ENCODE results near the gene TTC7B.

Gene TTC7B

DNA sequence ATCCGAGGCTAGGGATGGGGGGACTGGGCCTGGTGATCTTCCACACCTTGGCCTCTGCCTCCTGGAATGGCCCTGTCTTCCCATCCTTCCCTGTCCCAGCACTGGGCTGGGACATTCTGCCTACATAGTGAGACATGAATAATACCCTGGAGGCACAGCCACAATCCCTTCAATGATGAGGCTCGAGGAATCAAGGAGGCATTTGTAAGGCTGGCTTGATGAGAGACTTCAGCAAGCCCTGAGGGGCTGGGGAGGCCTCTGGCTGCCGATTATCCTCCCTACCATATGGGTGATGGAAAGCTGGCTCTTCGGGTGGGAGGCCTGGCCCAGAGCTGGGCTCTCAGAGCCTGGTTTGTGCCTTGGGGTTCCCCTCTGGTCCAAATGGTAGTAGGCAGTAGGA is 326.9 kb downstream of the TTC7B start:
- ChIA-PET POLR2A (no interaction called here), CTCF (interaction anchor here (0.7 kb wide), 1 partner anchor 208 kb away, joined by 3 read pairs; no protein-coding TSS in a partner anchor)

DNA sequence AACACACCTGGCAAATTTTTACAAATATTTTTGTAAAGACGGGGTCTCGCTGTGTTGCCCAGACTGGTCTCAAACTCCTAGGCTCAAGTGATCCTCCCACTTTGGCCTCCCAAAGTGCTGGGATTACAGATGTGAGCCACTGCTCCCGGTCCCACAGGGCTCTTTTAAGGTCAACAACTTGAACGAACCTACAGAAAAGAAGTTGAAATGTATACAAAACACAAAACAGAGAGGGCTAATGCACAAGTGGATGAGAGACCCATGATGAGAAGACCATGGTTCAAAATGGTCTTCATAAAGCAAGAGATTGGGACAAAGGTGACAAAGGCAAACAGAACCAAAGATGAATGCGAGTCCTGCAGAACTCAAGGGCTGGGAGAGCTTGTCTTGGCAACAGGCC is 328.0 kb downstream of the TTC7B start:
- TF ChIP-seq, protein P1, sequence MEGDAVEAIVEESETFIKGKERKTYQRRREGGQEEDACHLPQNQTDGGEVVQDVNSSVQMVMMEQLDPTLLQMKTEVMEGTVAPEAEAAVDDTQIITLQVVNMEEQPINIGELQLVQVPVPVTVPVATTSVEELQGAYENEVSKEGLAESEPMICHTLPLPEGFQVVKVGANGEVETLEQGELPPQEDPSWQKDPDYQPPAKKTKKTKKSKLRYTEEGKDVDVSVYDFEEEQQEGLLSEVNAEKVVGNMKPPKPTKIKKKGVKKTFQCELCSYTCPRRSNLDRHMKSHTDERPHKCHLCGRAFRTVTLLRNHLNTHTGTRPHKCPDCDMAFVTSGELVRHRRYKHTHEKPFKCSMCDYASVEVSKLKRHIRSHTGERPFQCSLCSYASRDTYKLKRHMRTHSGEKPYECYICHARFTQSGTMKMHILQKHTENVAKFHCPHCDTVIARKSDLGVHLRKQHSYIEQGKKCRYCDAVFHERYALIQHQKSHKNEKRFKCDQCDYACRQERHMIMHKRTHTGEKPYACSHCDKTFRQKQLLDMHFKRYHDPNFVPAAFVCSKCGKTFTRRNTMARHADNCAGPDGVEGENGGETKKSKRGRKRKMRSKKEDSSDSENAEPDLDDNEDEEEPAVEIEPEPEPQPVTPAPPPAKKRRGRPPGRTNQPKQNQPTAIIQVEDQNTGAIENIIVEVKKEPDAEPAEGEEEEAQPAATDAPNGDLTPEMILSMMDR (IDR thresholded peaks at IDR 0.05; ENCODE audit: insufficient read depth, low read length, missing control alignments) = no peak
- no peak for DNase-seq (ENCODE audit: low read depth, low spot score)
- CTCF ChIA-PET = no interaction called here
- no peak overlapping the region for H3K4me3 ChIP-seq (ENCODE audit: low read depth, low read length)
- POLR2A ChIA-PET = no interaction called here

More for the DNA sequence above, 326.9 kb downstream of the TTC7B start:
- DNase-seq (ENCODE audit: low read depth, low spot score) = no peak
- TF ChIP-seq, protein P1 (IDR thresholded peaks at IDR 0.05; ENCODE audit: insufficient read depth, low read length, missing control alignments) = no peak
- no peak overlapping the region for H3K4me3 ChIP-seq (ENCODE audit: low read depth, low read length)

DNA sequence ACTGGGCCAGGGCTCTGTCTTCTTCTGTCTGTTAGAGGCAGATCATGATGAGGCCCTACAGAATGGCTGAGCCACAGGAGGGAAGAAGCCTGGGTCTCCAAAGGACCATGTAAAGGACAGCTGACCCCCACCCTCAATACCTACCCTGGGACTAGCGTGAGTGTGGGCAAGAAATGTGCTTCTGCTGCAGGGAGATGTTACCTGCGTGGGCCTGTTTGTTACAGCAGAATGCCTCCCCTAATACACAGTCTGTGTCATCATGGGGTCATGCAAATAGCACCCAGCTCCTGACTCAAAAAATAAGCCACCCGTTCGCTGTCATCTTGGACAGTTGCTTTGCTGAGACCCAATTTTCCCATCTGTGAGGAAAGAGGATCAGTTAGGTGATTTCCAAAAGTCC is 328.8 kb downstream of the TTC7B start:
- TF ChIP-seq, protein P1 (IDR thresholded peaks at IDR 0.05; ENCODE audit: insufficient read depth, low read length, missing control alignments) = no peak
- ChIA-PET CTCF (no interaction called here), POLR2A (no interaction called here)
- DNase-seq (ENCODE audit: low read depth, low spot score) = no peak
- H3K4me3 ChIP-seq (ENCODE audit: low read depth, low read length) = no peak overlapping the region

DNA sequence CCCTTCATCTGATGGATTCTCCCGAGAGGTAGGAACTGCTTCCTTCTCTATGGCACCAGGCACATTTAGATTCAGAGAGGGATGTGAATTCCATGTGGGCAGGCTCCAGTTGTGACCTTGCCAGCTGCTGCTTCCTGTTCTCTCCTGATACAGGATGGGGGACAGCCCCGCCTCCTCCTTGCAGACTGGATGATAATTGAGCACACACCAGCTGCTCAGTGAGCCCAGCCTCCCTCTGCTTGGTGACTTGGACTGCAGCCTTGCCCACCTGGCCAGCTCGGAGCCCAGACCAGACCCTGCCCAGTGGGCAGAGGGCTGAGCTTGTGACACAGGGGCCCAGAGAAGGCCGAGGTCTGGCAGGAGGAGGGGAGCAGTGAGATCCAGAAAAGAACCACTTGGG is 329.2 kb downstream of the TTC7B start:
- ChIA-PET POLR2A (no interaction called here), CTCF (interaction anchor here (1.1 kb wide), 1 partner anchor 9 kb away, joined by 3 read pairs; no protein-coding TSS in a partner anchor)
- H3K4me3 ChIP-seq (ENCODE audit: low read depth, low read length) = no peak overlapping the region
- DNase-seq (ENCODE audit: low read depth, low spot score) = no peak
- TF ChIP-seq, protein P1 (IDR thresholded peaks at IDR 0.05; ENCODE audit: insufficient read depth, low read length, missing control alignments) = no peak

DNA sequence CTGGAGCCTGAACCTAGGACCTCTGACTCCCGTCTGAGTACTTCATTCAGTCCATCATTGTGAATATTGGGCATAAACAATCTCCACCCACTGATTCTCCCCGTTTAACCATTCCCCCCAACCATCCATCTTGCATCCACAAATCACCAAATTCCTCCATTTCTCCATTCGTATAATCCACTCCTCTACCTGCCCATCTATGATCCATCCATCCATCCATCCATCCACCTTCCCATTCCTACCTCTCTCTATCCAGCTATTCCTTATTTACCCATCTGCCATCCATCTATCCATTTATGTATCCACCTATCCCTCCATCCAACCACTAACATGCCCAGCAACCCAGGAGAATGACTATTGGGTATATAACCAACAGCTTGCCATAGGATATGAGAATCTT is 331.9 kb downstream of the TTC7B start:
- ChIA-PET CTCF (no interaction called here), POLR2A (no interaction called here)
- no peak for DNase-seq (ENCODE audit: low read depth, low spot score)
- TF ChIP-seq, protein P1 (IDR thresholded peaks at IDR 0.05; ENCODE audit: insufficient read depth, low read length, missing control alignments) = no peak
- H3K4me3 ChIP-seq (ENCODE audit: low read depth, low read length) = no peak overlapping the region

DNA sequence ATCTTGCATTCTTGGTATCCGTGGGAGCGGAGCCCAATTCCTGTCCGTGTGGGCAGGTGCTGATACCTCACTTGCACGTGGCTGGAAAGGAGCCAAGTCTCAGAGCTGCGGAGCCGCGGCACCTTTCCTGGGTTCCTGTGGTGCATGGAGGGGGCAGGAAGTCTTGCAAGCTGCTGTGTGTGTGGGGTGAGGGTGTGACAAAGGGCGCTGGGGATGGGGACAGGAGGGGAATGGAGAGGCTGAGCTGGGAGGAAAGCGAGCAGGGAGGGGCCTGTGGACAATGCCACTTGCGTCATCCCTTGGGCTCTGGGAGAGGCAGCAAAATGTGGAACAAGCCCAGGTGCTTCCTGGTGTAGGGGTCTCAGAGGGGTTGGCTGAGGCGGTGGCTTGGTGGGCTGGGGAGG is 332.7 kb downstream of the TTC7B start:
- H3K4me3 ChIP-seq (ENCODE audit: low read depth, low read length) = no peak overlapping the region
- ChIA-PET POLR2A (no interaction called here), CTCF (no interaction called here)
- TF ChIP-seq, protein P1 (IDR thresholded peaks at IDR 0.05; ENCODE audit: insufficient read depth, low read length, missing control alignments) = no peak
- no peak for DNase-seq (ENCODE audit: low read depth, low spot score)
